HG02798 (cell line): ENCODE data around the gene JAM3.

Experiments
- ATAC-seq: cut with Tn5 transposase; IDR thresholded peaks from one replicate; pipeline ENCODE4 v1.9.1; 2021; ENCODE audit warnings: mild to moderate bottlenecking; ENCODE audit not compliant: unreplicated experiment, poor library complexity

The JAM3 gene

DNA sequence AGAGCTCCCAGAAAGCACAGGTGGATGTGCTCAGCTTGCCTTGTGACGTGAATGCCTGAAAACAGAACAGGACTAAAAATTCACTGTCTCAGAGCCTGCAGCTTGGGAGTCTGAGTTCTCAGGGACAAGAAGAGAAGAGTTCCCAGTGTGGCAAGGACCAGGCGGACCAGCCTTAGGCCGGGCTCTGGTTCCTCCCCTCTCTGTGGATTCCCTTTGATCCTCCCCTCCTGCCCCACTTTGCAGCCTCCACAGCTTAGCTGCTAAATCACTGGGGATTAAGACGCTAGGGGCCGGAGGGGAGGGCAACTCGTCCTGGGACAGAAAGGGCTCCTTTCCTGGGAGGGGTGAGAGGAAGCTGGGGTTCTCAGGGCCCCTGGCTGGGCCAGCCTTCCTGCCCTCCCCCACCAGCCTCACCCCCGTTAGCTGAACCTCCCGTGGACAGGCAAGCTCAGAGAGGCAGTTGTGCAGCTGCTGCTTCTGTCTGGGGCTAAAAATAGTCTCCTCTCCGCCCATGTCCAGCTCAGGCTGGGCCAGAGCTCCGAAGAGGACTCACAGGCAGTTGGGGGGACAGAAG lies 29.9 kb upstream of the JAM3 start:
- no peak for ATAC-seq

DNA sequence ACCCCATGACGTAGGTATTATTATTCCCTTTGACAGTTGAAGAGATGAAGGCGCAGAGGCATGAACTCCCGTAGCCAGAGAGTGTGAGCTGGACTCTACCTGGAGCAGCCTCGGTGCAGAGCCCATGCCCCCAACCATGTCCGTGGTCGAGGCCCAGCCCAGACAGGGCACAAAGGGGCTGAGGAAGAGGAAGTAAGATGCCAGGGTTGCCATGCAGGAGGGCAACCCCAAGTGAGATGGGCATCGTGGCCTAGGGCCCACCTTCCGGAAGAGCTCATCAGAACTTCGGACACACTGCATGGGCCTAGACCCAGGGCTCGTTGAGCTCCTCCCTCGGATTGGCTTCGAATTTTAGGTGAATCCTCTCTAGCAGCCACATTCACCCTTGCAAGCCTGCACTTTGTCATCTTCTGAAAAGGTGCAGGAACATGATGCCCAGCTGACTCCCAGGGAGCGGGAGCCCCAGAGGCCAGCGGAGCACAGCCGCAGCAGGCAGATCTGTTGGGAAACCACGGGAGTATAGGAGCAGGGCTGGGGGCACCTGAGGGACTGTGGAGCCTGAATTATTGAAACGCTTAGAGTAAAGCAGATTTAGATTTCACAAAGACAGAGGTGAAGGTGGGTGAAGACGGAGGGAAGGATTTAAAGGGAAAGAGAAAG lies 29.0 kb upstream of the JAM3 start:
- no peak for ATAC-seq

DNA sequence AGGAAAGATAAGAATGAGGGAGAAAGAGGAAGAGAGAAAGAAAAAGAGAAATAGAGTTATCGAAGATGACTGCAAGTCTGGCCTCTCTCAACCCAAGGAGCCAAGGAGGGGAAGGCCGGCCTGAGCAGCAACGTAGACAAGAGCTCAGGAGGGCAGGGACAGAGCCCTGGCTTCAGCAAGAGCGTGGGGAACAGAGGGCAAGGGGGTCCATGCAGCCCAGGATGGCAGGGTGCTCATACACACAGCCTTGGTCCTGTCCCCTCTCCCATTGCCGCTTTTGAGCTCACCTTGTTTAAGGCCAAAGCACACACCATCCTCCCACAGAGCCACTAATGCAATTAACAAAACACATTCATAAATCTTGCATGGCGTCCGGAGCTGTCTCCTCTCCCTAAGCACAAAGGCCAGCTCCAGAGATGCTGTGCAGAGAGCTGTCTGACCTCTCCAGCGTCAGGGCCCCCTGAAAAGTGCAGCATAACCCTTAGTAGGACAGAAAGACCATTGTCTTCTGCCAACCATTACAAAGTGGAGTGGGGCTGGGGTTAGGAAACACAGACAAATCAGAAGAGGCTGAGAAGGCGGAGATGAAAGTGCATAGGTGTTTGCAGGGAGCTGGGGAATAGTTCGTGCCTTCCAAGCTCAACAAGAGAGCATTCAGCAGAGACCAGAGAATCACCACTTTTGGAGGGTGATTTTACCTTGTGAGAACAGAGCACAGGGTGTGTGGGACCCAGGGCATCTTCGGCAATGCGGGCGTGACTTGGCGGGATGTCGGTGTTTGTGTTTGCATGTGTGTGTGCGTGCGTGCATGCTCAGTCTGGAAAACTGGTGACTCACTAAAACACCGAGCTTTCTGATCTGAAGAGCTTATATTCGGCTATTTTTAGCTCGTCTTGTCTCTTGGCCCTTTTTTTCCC lies 28.2 kb upstream of the JAM3 start:
- no peak for ATAC-seq

DNA sequence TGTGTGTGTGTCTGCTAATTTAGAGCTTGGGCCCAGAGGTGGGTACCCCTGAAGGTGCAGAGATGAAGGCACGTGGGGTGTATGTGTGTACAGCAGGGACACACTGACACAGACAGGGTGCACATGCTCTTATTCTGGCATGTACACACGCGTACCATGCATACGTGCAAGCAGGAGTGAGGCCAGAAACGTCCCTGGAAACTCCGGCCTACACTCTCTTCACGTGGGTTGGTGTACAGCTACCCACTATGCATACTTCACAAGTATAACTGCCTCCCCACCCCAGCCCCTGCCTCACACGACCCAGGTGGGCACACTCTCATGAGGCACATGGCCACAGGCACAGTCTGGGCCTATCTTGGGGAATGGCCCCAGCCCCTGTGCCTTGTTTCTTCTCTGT lies 27.5 kb upstream of the JAM3 start:
- ATAC-seq, result no peak

DNA sequence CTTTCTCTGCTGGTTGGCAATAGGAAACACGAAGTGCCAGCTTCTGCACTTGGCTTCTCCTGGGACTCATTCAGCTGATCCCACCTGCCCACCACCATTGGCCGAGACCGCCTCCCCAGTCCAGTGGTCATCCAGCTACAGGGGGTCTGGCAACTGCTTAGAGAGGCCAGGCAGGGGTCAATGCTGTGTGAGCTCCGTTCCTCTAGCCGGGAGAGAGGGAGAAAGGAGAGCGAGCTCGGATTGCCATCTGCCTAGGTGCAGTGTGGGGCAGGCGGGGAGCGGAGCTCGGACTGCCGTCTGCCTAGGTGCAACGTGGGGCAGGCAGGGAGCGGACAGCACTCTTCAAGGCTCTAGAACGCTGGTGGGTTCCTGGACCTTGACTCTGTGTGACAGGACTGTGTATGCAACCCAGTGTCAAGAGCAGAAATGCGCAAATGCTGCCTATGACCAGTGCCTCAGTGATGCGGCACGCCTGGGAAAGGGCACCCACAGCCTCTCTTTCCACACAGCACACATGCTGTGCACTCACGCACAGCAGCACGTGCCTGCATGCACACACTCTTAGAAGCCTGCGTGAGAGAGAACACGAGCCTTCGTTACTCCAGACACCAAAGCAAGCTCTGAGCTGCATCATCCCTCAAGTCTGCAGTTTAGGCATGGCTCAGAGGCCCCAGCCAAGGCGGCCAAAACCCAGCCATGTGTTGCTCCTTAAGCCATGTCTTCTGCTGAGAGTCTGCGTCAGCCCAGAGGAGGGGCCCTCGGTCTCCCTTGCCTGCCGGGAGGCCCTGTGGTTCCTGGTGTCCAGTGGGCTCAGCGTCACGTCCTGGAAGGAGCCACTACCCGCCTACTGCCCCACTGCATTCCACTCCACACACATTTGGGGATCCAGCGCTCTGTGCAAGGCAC lies 26.8 kb upstream of the JAM3 start:
- no peak for ATAC-seq

DNA sequence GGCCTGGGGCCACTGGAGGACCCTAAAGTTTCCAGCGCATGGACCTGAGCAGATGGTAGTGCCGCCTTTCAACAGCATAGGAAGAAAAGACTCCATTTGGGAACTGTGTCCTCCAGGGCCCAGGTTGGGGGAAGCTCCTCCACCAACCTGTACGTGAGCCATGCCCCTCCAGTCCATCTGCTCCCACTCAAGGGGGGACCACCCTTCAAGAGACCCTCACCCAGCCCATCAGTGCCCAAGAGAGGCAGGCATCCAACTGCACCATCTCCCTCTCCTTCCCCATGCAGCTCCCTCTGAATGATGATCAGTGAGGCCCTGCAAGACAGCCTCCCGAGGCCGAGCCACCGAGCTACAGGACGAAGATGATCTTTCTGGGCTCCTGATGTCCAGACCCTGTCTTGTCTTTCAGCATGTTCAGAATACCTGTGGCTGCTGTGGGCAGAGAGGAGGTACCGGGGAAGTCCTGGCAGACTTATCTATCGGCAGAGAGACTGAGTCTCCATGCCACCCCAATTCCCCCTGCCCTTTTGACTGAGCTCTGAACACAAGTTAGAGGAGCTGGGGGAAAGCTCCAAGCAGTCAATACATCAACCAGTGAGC lies 25.0 kb upstream of the JAM3 start:
- no peak for ATAC-seq

DNA sequence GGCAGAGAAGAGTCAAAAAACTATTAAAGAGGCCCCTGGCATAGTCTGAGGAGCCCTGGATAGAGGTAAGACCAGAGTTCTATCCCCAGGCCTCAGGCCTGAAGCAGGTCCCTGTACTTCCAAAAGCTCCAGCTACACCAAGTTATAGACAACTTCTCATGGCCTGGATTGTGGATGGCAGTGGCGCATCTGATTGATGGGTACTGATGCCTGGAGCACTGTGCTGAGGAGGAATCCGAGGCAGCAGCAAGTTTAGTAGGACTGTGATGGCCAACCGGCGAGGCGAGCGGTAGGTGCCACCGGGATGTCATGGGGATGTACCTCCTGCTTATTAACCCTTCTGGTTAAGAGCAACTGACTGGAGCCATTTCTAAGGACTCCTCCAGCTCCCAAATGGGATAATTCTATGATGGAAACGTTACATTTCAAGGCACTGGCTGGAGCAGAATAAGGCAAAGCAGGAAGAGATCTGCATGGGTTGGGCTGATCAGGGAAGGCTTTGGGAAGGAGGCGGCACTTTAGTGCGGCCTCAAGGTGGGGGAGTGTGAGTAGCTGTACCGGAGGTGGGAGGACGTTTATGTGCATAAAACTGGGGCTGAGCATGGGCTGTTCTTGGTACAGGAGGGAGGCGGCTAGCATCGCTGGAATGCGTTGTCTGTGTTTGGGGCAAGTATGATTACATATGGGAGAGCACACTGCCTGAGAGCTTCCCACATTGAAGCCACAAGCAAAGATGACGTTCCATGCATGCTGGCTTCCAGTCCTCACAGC lies 24.2 kb upstream of the JAM3 start:
- no peak for ATAC-seq

DNA sequence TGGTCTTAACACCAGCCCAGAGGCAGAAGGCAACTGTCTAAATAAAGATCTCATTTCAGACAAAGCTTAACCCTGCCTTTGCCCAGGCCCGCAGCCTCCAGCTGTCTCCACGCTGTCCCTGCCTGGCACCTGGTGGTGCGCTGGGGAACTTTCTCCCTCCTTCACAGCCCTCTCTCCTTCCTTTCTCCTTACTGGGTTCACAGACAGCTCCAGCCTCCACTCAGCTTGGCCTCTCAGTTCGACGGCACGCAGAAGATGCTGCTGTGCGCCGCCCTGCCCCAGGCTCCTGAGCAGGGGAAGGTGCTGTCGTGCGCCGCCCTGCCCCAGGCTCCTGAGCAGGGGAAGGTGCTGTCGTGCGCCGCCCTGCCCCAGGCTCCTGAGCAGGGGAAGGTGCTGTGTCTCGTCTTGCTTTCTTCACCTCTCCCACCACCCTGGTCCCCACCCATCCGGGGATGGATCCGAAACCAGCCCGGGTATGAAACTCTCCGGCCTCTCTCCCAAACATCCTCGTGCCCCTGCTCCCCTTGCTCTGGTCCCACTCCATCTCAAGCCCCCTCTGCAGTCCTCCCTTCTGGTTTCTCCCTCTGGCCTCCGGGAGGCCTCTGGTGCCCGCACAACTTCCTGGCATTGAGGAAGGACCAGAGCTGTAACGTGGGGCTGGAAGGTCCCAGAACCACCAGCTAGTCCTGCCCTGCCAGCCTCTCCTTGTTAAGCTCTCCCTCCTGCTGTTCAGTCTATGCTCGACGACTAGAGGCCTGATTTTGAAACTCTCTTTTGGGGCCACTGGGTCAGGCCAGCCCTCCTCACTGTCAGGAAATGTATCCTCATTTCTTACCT lies 22.9 kb upstream of the JAM3 start:
- ATAC-seq, result no peak

DNA sequence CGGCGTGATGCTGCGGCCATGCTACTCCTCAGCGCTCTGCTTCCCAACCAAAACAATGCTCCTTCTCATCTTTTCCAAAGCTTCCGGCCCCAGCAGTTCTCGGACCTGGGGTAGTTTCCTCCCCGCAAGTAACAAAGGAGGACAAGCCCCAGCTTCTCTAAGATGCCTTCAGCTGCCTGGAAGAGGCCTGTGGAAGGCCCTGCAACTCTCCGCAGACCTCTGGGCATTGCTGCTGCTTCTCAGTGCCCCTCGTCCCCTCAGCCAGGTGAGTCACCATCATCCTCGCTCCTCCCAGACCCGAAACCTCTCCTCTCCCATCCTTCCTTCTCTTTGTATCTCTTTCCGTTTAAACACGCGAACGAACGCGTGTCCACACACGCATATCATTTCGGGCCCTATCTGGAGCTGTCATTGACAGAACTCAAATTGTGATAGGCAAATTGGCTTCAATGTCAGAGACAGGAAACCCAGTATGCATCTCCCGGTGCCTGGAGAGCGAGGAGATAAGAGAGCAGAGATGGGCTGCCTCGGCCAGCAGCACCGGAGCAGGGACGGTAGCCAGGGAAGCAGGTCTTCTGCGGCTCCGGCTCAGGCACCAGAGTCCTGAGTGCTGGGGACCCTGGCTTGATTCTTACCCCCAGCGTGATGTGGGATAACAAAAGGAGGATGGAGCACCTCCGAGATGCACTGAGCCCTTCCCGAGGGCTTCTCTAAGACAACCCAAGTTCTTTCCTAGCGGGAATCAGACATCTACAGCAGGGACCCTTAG lies 22.0 kb upstream of the JAM3 start:
- no peak for ATAC-seq

DNA sequence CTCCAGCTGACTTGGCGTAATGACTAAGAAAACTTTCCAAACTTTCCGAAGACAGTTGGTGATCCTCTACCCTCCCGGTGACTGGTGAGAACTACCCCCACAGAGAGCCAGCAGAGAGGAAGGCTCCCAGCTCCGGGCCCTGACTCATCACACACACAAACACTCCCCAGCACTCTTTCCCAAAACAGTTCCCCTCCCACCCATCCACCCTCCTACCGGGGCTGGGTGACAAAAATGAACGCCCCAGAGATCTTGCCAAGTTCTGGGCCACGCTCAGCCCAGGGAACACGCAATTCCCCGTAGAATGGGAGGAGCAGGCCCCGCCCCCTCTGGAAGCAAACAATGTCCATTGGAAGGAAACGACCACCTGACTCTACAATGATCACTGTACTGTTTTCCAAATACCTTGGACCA lies 21.3 kb upstream of the JAM3 start:
- ATAC-seq, result no peak

DNA sequence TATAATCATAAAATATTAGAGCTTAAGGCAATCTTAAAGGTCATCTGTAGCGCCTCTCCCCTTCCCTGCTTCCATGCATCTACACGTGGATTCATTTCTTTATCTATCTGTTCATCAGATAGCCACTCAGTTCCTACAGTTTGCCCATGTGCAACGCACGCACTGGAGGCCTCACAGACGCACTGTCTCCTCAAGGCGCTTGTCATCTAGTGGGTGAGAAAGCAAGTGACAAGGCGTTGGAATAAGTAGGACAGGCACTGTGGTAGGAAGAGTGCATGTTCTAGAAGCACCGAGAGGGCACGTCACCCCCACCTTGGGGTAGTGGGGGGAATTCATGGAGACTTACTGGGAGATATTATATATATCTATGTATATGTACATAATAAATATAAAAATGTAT lies 20.8 kb upstream of the JAM3 start:
- ATAC-seq, result no peak

DNA sequence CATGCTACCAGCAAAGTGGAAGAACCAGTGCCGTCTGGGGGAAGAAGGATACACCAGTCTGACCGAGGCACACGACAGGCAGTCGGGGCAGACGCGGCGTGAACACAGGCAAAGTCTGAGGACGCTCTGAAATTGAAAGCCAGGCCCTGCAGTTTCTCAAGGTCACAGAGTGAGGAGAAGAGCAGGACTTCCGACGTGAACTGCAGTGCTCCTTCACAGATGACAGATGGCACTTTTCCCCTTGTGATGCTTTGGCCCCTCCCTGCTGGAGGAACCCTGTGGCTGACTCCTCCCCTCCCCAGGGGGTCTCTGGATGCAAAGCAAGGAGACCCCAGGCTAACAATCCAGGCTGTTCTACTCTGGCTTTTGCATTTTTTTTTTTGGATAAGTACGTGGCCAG lies 19.6 kb upstream of the JAM3 start:
- ATAC-seq, result no peak

DNA sequence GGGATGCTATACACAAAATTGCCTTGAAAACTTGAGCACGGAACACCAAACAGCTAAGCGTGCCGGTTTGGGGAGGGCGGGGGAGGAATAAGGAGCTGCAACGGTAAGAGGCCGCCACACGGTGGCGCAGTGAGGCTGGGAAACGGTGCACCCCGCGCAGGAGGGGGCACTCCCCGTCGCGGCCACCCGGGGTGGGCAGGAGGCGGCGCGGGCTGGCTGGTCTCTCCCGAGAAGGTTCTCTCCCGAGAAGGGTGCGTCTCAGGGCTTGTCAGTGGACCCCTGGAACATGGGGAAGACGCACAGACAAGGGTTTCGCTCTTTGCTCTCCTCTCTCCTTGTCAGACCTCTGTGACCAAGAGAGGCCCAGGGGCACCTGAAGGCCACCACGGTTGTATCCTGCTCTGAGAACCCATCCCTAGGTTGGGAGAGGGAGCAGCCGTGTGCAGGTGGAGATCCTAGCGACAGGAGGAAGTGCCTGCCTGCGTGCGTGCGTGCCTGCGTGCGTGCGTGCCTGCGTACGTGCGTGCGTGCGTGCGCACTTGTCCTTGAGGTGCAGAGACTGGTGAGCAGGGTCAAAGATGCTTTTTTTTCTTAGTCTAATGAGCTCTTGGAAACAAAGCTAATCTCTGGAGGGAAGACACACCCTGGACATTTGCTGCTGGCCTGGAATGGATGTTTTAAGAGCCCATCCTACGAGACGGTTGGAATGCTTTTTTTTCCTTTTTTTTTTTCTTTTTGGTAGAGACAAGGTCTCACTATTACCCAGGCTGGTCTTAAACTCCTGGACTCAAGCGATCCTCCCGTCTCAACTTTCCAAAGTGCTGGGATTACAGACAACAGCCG lies 18.1 kb upstream of the JAM3 start:
- peak; percentile 86 for ATAC-seq

DNA sequence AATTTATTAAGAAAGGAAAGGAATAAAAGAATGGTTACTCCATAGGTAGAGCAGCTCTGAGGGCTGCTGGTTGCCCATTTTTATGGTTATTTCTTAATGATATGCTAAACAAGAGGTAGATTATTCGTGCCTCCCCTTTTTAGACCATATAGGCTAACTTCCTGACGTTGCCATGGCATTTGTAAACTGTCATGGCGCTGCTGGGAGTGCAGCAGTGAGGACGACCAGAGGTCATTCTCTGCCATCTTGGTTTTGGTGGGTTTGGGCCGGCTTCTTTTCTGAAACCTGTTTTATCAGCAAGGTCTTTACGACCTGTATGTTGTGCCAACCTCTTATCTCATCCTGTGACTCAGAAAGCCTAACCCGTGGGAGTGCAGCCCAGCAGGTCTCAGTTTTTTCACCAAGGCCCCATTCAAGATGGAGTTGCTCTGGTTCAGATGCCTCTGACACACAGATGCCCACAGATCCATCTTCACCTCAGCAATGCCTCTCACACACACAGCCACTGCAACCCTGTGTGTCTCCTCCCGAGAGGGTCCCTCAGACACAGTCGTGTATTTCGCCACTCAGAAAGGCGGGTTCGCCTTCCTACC lies 16.4 kb upstream of the JAM3 start:
- no peak for ATAC-seq

DNA sequence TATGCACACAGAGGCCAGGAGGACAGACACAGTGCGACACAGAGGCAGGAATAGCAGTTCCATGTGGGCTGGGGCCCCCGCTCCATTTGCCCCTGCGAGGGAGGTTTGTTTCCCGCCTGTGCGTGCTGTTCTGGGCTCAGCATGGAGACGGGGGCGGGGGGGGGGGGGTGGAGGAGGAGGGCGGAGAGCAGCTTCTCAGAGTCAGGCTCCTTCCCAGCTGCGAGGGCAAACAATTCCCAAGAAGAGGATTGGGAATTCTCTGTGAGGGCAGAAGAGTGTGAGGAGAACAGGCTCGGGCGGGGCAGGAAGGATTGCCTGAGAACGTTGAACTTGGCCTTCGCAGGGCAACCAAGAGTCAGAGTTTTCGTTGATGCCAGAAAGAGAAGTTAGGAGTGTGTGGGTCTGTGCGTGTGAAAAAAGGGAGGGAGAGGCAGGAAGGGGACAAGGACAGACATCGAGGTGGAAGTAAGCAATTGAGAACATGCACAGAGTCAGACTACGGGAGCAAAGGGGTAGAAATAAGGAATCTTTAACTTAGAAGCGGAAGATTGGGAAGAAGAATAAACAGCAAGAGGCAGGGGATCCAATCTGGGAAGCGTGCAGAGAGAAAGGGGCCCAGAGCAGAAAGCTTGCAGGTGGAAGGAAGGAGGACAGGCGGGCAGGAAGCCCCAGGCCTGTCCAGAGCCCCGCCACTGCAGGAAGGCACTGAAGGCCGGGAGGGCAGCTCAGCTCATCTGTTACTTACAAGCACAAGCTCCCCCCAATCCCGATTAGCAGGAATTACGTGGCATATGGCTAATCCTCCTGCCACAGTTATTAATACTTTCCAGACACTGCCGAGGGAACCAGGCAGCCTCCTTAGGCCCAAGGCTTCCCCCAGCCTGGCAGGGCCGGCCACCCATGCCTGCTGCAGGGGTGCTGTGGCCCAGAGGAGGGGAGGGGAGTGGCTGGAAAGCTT lies 15.6 kb upstream of the JAM3 start:
- ATAC-seq, result no peak
